GM18870 (cell line): ENCODE results near the gene KYAT1.
A peak's percentile ranks its signal among the peaks of the same experiment; 100 is the strongest.
"Not testable (repeated sequence)": the region's sequence is repeated elsewhere in the genome, so short reads cannot be mapped to it uniquely, and the experiment has no call there.

ENCODE experiments used
- ATAC-seq: cut with Tn5 transposase; IDR thresholded peaks from one replicate; pipeline ENCODE4 v1.9.1; 2021; ENCODE audit warnings: moderate library complexity; ENCODE audit not compliant: unreplicated experiment

Gene KYAT1

GRCh38 chr9:128820665-128821583 lies 60.8 kb downstream of the KYAT1 start:
- no peak for ATAC-seq

- ATAC-seq: no peak
Observed at GRCh38 chr9:128819716-128820664, 61.8 kb downstream of the KYAT1 start.

GRCh38 chr9:128818839-128819715 lies 62.7 kb downstream of the KYAT1 start:
- ATAC-seq: peak; percentile 8

- ATAC-seq: peak; percentile 79
Observed at GRCh38 chr9:128818099-128818838, 63.5 kb downstream of the KYAT1 start, which contains the start of gene ENDOG. Gene ENDOG, plus strand, starts transcription at chr9:128818500. Its CDS starts 185 bp downstream, at chr9:128818685.

- no peak for ATAC-seq
Observed at GRCh38 chr9:128810873-128811272, 70.9 kb downstream of the KYAT1 start.

GRCh38 chr9:128809831-128810230 lies 71.9 kb downstream of the KYAT1 start:
- ATAC-seq: no peak

- no peak for ATAC-seq
Observed at GRCh38 chr9:128809036-128809599, 72.6 kb downstream of the KYAT1 start.

GRCh38 chr9:128808543-128808942 lies 73.2 kb downstream of the KYAT1 start:
- no peak for ATAC-seq

GRCh38 chr9:128807827-128808226 lies 73.9 kb downstream of the KYAT1 start:
- no peak for ATAC-seq

- ATAC-seq: no peak
Observed at GRCh38 chr9:128805661-128806060, 76.1 kb downstream of the KYAT1 start.

GRCh38 chr9:128802482-128802881 lies 79.3 kb downstream of the KYAT1 start:
- no peak for ATAC-seq

GRCh38 chr9:128800061-128800460 lies 81.7 kb downstream of the KYAT1 start:
- no peak for ATAC-seq

GRCh38 chr9:128798896-128799295 lies 82.9 kb downstream of the KYAT1 start:
- no peak for ATAC-seq

GRCh38 chr9:128794961-128795360 lies 86.8 kb downstream of the KYAT1 start:
- ATAC-seq: not testable (repeated sequence)

GRCh38 chr9:128792978-128793686 lies 88.6 kb downstream of the KYAT1 start:
- no peak for ATAC-seq

- ATAC-seq: no peak
Observed at GRCh38 chr9:128792134-128792533, 89.6 kb downstream of the KYAT1 start.

GRCh38 chr9:128790536-128790935 lies 91.2 kb downstream of the KYAT1 start:
- no peak for ATAC-seq

GRCh38 chr9:128788445-128788844 lies 93.3 kb downstream of the KYAT1 start:
- no peak for ATAC-seq

- no peak for ATAC-seq
Observed at GRCh38 chr9:128787659-128788058, 94.1 kb downstream of the KYAT1 start.
